GM18868 (cell line): ENCODE measurements around the gene VWA3B.

ENCODE experiments used
- ATAC-seq: cut with Tn5 transposase; IDR thresholded peaks from one replicate; pipeline ENCODE4 v1.9.1; 2021; ENCODE audit warnings: mild to moderate bottlenecking, moderate library complexity; ENCODE audit not compliant: unreplicated experiment

Gene VWA3B

GRCh38 chr2:98324181-98324580 lies 237.2 kb downstream of the VWA3B start:
- no peak for ATAC-seq

GRCh38 chr2:98327776-98328175 lies 240.8 kb downstream of the VWA3B start:
- no peak for ATAC-seq

- ATAC-seq, result no peak
These were observed 242.6 kb downstream of the VWA3B start for GRCh38 chr2:98329549-98329948.

GRCh38 chr2:98332989-98333388 lies 246.0 kb downstream of the VWA3B start:
- no peak for ATAC-seq

- no peak for ATAC-seq
These were observed 247.0 kb downstream of the VWA3B start for GRCh38 chr2:98333922-98334321.

- ATAC-seq, result no peak
These were observed 247.6 kb downstream of the VWA3B start for GRCh38 chr2:98334439-98335078.

GRCh38 chr2:98335271-98335670 lies 248.3 kb downstream of the VWA3B start:
- ATAC-seq, result no peak

- ATAC-seq, result no peak
These were observed 254.3 kb downstream of the VWA3B start for GRCh38 chr2:98341241-98341640.

GRCh38 chr2:98343285-98343684 lies 256.3 kb downstream of the VWA3B start:
- no peak for ATAC-seq

- no peak for ATAC-seq
These were observed 259.6 kb downstream of the VWA3B start, which contains the start of gene CNGA3 for GRCh38 chr2:98346311-98347236. TSS of gene CNGA3 (plus strand) at chr2:98346456. CDS start at chr2:98369976, 23,520 bp downstream.

- ATAC-seq, result no peak
These were observed 260.5 kb downstream of the VWA3B start for GRCh38 chr2:98347298-98348065.

- no peak for ATAC-seq
These were observed 261.1 kb downstream of the VWA3B start for GRCh38 chr2:98348066-98348561.

GRCh38 chr2:98350411-98350810 lies 263.4 kb downstream of the VWA3B start:
- ATAC-seq, result no peak

GRCh38 chr2:98355881-98356280 lies 268.9 kb downstream of the VWA3B start:
- no peak for ATAC-seq

GRCh38 chr2:98356729-98357128 lies 269.8 kb downstream of the VWA3B start:
- ATAC-seq, result no peak

- no peak for ATAC-seq
These were observed 270.9 kb downstream of the VWA3B start for GRCh38 chr2:98357849-98358248.

GRCh38 chr2:98359986-98360385 lies 273.0 kb downstream of the VWA3B start:
- ATAC-seq, result no peak
